HG03457 (cell line): Measurements from ENCODE around the gene GUCY1A1.

Source experiments
- ATAC-seq: cut with Tn5 transposase; IDR thresholded peaks from one replicate; pipeline ENCODE4 v1.9.1; 2021; ENCODE audit warnings: moderate number of reproducible peaks; ENCODE audit not compliant: unreplicated experiment

The GUCY1A1 gene

GRCh38 chr4:155657985-155658680 lies 8.5 kb upstream of the GUCY1A1 start:
- no peak for ATAC-seq

GRCh38 chr4:155658681-155659064 lies 8.0 kb upstream of the GUCY1A1 start:
- no peak for ATAC-seq

GRCh38 chr4:155659176-155659575 lies 7.5 kb upstream of the GUCY1A1 start:
- no peak for ATAC-seq

GRCh38 chr4:155660436-155660835 lies 6.2 kb upstream of the GUCY1A1 start:
- no peak for ATAC-seq

GRCh38 chr4:155665054-155665453 lies 1.6 kb upstream of the GUCY1A1 start:
- ATAC-seq = no peak

- no peak for ATAC-seq
Measured at GRCh38 chr4:155667222-155667567, 547 bp downstream of the GUCY1A1 start.

- ATAC-seq = no peak
Measured at GRCh38 chr4:155667568-155668511, 1.2 kb downstream of the GUCY1A1 start.

GRCh38 chr4:155668707-155669220 lies 2.1 kb downstream of the GUCY1A1 start:
- ATAC-seq = no peak

GRCh38 chr4:155672342-155672741 lies 5.7 kb downstream of the GUCY1A1 start:
- no peak for ATAC-seq

- no peak for ATAC-seq
Measured at GRCh38 chr4:155673453-155673979, 6.9 kb downstream of the GUCY1A1 start.

- no peak for ATAC-seq
Measured at GRCh38 chr4:155674669-155675071, 8.0 kb downstream of the GUCY1A1 start.

- peak; percentile 80 for ATAC-seq
Measured at GRCh38 chr4:155675709-155676429, 9.2 kb downstream of the GUCY1A1 start.

GRCh38 chr4:155676430-155676825 lies 9.8 kb downstream of the GUCY1A1 start:
- ATAC-seq = no peak

- no peak for ATAC-seq
Measured at GRCh38 chr4:155678011-155678410, 11.4 kb downstream of the GUCY1A1 start.

GRCh38 chr4:155679343-155679742 lies 12.7 kb downstream of the GUCY1A1 start:
- no peak for ATAC-seq

GRCh38 chr4:155681886-155682285 lies 15.2 kb downstream of the GUCY1A1 start:
- no peak for ATAC-seq

GRCh38 chr4:155684423-155684822 lies 17.8 kb downstream of the GUCY1A1 start:
- no peak for ATAC-seq

GRCh38 chr4:155684892-155685541 lies 18.4 kb downstream of the GUCY1A1 start:
- ATAC-seq = no peak

GRCh38 chr4:155687380-155687982 lies 20.8 kb downstream of the GUCY1A1 start:
- no peak for ATAC-seq

- ATAC-seq = no peak
Measured at GRCh38 chr4:155688211-155688610, 21.6 kb downstream of the GUCY1A1 start.
